HEK293T (cell line): ENCODE data around the gene ZNF516.

Source experiments
- ARNT ChIP-seq: fragments of 450-650 bp; IDR thresholded peaks from 2 replicates; pipeline ENCODE4 v1.6.1; 2017; ENCODE audit warnings: mild to moderate bottlenecking
- BHLHE40 ChIP-seq: fragments of 450-650 bp; IDR thresholded peaks from 2 replicates; pipeline ENCODE4 v1.6.1; 2016; ENCODE audit warnings: mild to moderate bottlenecking, moderate library complexity, borderline replicate concordance
- ELF4 ChIP-seq: fragments of 450-650 bp; IDR thresholded peaks from 2 replicates; pipeline ENCODE4 v1.6.1; 2017; ENCODE audit warnings: antibody characterized with exemption
- FOXA1 ChIP-seq: fragments of 450-650 bp; IDR thresholded peaks from 2 replicates; pipeline ENCODE4 v1.6.1; 2016; ENCODE audit warnings: mild to moderate bottlenecking
- FOXK2 ChIP-seq: fragments of 450-650 bp; IDR thresholded peaks from 2 replicates; pipeline ENCODE4 v1.6.1; 2016; ENCODE audit warnings: mild to moderate bottlenecking
- FOXM1 ChIP-seq: fragments of 450-650 bp; IDR thresholded peaks from 2 replicates; pipeline ENCODE4 v1.6.1; 2017; ENCODE audit warnings: mild to moderate bottlenecking, borderline replicate concordance
- HDGF ChIP-seq: fragments of 450-650 bp; IDR thresholded peaks from 2 replicates; pipeline ENCODE4 v1.6.1; 2017; ENCODE audit warnings: antibody characterized with exemption, borderline replicate concordance
- L3MBTL2 ChIP-seq: fragments of 450-650 bp; conservative IDR thresholded peaks from 2 replicates; pipeline ENCODE4 v1.6.1; 2016; ENCODE audit warnings: mild to moderate bottlenecking
- SP1 ChIP-seq: fragments of 450-650 bp; IDR thresholded peaks from 2 replicates; pipeline ENCODE4 v1.6.1; 2017
- SUZ12 ChIP-seq: fragments of 450-650 bp; IDR thresholded peaks from 2 replicates; pipeline ENCODE4 v1.6.1; 2016; ENCODE audit warnings: mild to moderate bottlenecking
- ZNF384 ChIP-seq: fragments of 450-650 bp; IDR thresholded peaks from 2 replicates; pipeline ENCODE4 v1.6.1; 2016
- TF ChIP-seq, protein P1 (sequence below): fragments of 450-650 bp; IDR thresholded peaks from 2 replicates; pipeline ENCODE4 v1.6.1; 2016

- TF ChIP-seq SUZ12 (no peak), ELF4 (no peak), FOXM1 (no peak), FOXK2 (no peak), HDGF (no peak), SP1 (no peak), L3MBTL2 (no peak), ARNT (no peak), FOXA1 (no peak), BHLHE40 (no peak), ZNF384 (no peak)
- TF ChIP-seq, protein P1, sequence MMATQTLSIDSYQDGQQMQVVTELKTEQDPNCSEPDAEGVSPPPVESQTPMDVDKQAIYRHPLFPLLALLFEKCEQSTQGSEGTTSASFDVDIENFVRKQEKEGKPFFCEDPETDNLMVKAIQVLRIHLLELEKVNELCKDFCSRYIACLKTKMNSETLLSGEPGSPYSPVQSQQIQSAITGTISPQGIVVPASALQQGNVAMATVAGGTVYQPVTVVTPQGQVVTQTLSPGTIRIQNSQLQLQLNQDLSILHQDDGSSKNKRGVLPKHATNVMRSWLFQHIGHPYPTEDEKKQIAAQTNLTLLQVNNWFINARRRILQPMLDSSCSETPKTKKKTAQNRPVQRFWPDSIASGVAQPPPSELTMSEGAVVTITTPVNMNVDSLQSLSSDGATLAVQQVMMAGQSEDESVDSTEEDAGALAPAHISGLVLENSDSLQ = no peak
Measured at GRCh38 chr18:76349067-76349715, 145.9 kb downstream of the ZNF516 start.
